Measurements from ENCODE around the gene CELF1.

The CELF1 gene

GRCh38 chr11:47504910-47505309 lies 48.0 kb downstream of the CELF1 start:
- Histone ChIP-seq H3K27ac (ENCODE audit: low read depth, low read length) (no peak overlapping the region), H3K9ac (ENCODE audit: low read length in 5 of 5) (no peak overlapping the region), H3K4me3 (ENCODE audit: low read depth in 1 of 5, low read length in 5 of 5) (no peak overlapping the region), H3K27me3 (ENCODE audit: control insufficient read depth in 5 of 5, insufficient read depth in 4 of 5, low read length in 5 of 5) (no peaks in the 10 kb centered on the region), H3K9me3 (ENCODE audit: control insufficient read depth in 5 of 5, low read length in 5 of 5) (no peaks in the 10 kb centered on the region), H3K36me3 (ENCODE audit: control insufficient read depth in 5 of 5, insufficient read depth in 5 of 5, low read length in 5 of 5) (peaks cover 0 to 4% (median 0%) of the 10 kb centered on the region in 5 donors), H3K4me1 (ENCODE audit: control insufficient read depth in 5 of 5, insufficient read depth in 5 of 5, low read length in 5 of 5) (peaks cover 2 to 46% (median 44%) of the 10 kb centered on the region in 5 donors)

- Histone ChIP-seq H3K4me1 (ENCODE audit: control insufficient read depth in 5 of 5, insufficient read depth in 5 of 5, low read length in 5 of 5) (peaks cover 2 to 45% (median 41%) of the 10 kb centered on the region in 5 donors), H3K9ac (ENCODE audit: low read length in 5 of 5) (no peak overlapping the region), H3K27me3 (ENCODE audit: control insufficient read depth in 5 of 5, insufficient read depth in 4 of 5, low read length in 5 of 5) (no peaks in the 10 kb centered on the region), H3K27ac (ENCODE audit: low read depth, low read length) (no peak overlapping the region), H3K4me3 (ENCODE audit: low read depth in 1 of 5, low read length in 5 of 5) (no peak overlapping the region), H3K36me3 (ENCODE audit: control insufficient read depth in 5 of 5, insufficient read depth in 5 of 5, low read length in 5 of 5) (peaks cover 0 to 5% (median 3%) of the 10 kb centered on the region in 5 donors), H3K9me3 (ENCODE audit: control insufficient read depth in 5 of 5, low read length in 5 of 5) (no peaks in the 10 kb centered on the region)
Measured at GRCh38 chr11:47503227-47503626, 49.7 kb downstream of the CELF1 start.

- peaks cover 0 to 5% (median 3%) of the 10 kb centered on the region in 5 donors for H3K36me3 ChIP-seq (ENCODE audit: control insufficient read depth in 5 of 5, insufficient read depth in 5 of 5, low read length in 5 of 5)
- no peak overlapping the region for H3K9ac ChIP-seq (ENCODE audit: low read length in 5 of 5)
- no peaks in the 10 kb centered on the region for H3K27me3 ChIP-seq (ENCODE audit: control insufficient read depth in 5 of 5, insufficient read depth in 4 of 5, low read length in 5 of 5)
- H3K4me1 ChIP-seq (ENCODE audit: control insufficient read depth in 5 of 5, insufficient read depth in 5 of 5, low read length in 5 of 5), result peaks cover 2 to 47% (median 41%) of the 10 kb centered on the region in 5 donors
- H3K9me3 ChIP-seq (ENCODE audit: control insufficient read depth in 5 of 5, low read length in 5 of 5), result no peaks in the 10 kb centered on the region
- H3K27ac ChIP-seq (ENCODE audit: low read depth, low read length), result no peak overlapping the region
- H3K4me3 ChIP-seq (ENCODE audit: low read depth in 1 of 5, low read length in 5 of 5), result no peak overlapping the region
Measured at GRCh38 chr11:47502767-47503166, 50.2 kb downstream of the CELF1 start.

- no peak overlapping the region for H3K9ac ChIP-seq (ENCODE audit: low read length in 5 of 5)
- H3K4me3 ChIP-seq (ENCODE audit: low read depth in 1 of 5, low read length in 5 of 5), result no peak overlapping the region
- no peaks in the 10 kb centered on the region for H3K9me3 ChIP-seq (ENCODE audit: control insufficient read depth in 5 of 5, low read length in 5 of 5)
- H3K36me3 ChIP-seq (ENCODE audit: control insufficient read depth in 5 of 5, insufficient read depth in 5 of 5, low read length in 5 of 5), result peaks cover 0 to 5% (median 3%) of the 10 kb centered on the region in 5 donors
- no peaks in the 10 kb centered on the region for H3K27me3 ChIP-seq (ENCODE audit: control insufficient read depth in 5 of 5, insufficient read depth in 4 of 5, low read length in 5 of 5)
- H3K4me1 ChIP-seq (ENCODE audit: control insufficient read depth in 5 of 5, insufficient read depth in 5 of 5, low read length in 5 of 5), result peaks cover 3 to 37% (median 34%) of the 10 kb centered on the region in 5 donors
- peak overlapping the region; percentile 21 for H3K27ac ChIP-seq (ENCODE audit: low read depth, low read length)
Measured at GRCh38 chr11:47501101-47501500, 51.8 kb downstream of the CELF1 start.

- peak overlapping the region; percentile 5 for H3K27ac ChIP-seq (ENCODE audit: low read depth, low read length)
Measured at GRCh38 chr11:47500121-47500520, 52.8 kb downstream of the CELF1 start.

GRCh38 chr11:47499614-47500013 lies 53.3 kb downstream of the CELF1 start:
- H3K4me3 ChIP-seq (ENCODE audit: low read depth in 1 of 5, low read length in 5 of 5), result peak overlapping the region in 2 of 5 donors; percentile 9 to 20
- H3K9me3 ChIP-seq (ENCODE audit: control insufficient read depth in 5 of 5, low read length in 5 of 5), result no peaks in the 10 kb centered on the region
- peaks cover 0 to 8% (median 3%) of the 10 kb centered on the region in 5 donors for H3K36me3 ChIP-seq (ENCODE audit: control insufficient read depth in 5 of 5, insufficient read depth in 5 of 5, low read length in 5 of 5)
- peak overlapping the region in 1 of 5 donors; percentile 19 for H3K9ac ChIP-seq (ENCODE audit: low read length in 5 of 5)
- peaks cover 6 to 52% (median 48%) of the 10 kb centered on the region in 5 donors for H3K4me1 ChIP-seq (ENCODE audit: control insufficient read depth in 5 of 5, insufficient read depth in 5 of 5, low read length in 5 of 5)
- peak overlapping the region; percentile 5 for H3K27ac ChIP-seq (ENCODE audit: low read depth, low read length)
- H3K27me3 ChIP-seq (ENCODE audit: control insufficient read depth in 5 of 5, insufficient read depth in 4 of 5, low read length in 5 of 5), result no peaks in the 10 kb centered on the region

More at GRCh38 chr11:47500121-47500520, 52.8 kb downstream of the CELF1 start:
- Histone ChIP-seq H3K9ac (ENCODE audit: low read length in 5 of 5) (peak overlapping the region in 1 of 5 donors; percentile 19), H3K4me1 (ENCODE audit: control insufficient read depth in 5 of 5, insufficient read depth in 5 of 5, low read length in 5 of 5) (peaks cover 6 to 46% (median 43%) of the 10 kb centered on the region in 5 donors), H3K36me3 (ENCODE audit: control insufficient read depth in 5 of 5, insufficient read depth in 5 of 5, low read length in 5 of 5) (peaks cover 0 to 7% (median 3%) of the 10 kb centered on the region in 5 donors), H3K9me3 (ENCODE audit: control insufficient read depth in 5 of 5, low read length in 5 of 5) (no peaks in the 10 kb centered on the region), H3K27me3 (ENCODE audit: control insufficient read depth in 5 of 5, insufficient read depth in 4 of 5, low read length in 5 of 5) (no peaks in the 10 kb centered on the region), H3K4me3 (ENCODE audit: low read depth in 1 of 5, low read length in 5 of 5) (no peak overlapping the region)

- H3K27me3 ChIP-seq (ENCODE audit: control insufficient read depth in 5 of 5, insufficient read depth in 4 of 5, low read length in 5 of 5), result no peaks in the 10 kb centered on the region
- H3K9ac ChIP-seq (ENCODE audit: low read length in 5 of 5), result peak overlapping the region in 1 of 5 donors; percentile 19
- H3K36me3 ChIP-seq (ENCODE audit: control insufficient read depth in 5 of 5, insufficient read depth in 5 of 5, low read length in 5 of 5), result peaks cover 0 to 8% (median 5%) of the 10 kb centered on the region in 5 donors
- peaks cover 6 to 54% (median 49%) of the 10 kb centered on the region in 5 donors for H3K4me1 ChIP-seq (ENCODE audit: control insufficient read depth in 5 of 5, insufficient read depth in 5 of 5, low read length in 5 of 5)
- no peaks in the 10 kb centered on the region for H3K9me3 ChIP-seq (ENCODE audit: control insufficient read depth in 5 of 5, low read length in 5 of 5)
- peak overlapping the region; percentile 5 for H3K27ac ChIP-seq (ENCODE audit: low read depth, low read length)
- peak overlapping the region in 2 of 5 donors; percentile 9 to 20 for H3K4me3 ChIP-seq (ENCODE audit: low read depth in 1 of 5, low read length in 5 of 5)
Measured at GRCh38 chr11:47499161-47499560, 53.8 kb downstream of the CELF1 start.

GRCh38 chr11:47498584-47499152 lies 54.3 kb downstream of the CELF1 start:
- Histone ChIP-seq H3K27ac (ENCODE audit: low read depth, low read length) (peak overlapping the region; percentile 5), H3K9me3 (ENCODE audit: control insufficient read depth in 5 of 5, low read length in 5 of 5) (no peaks in the 10 kb centered on the region), H3K27me3 (ENCODE audit: control insufficient read depth in 5 of 5, insufficient read depth in 4 of 5, low read length in 5 of 5) (no peaks in the 10 kb centered on the region), H3K4me1 (ENCODE audit: control insufficient read depth in 5 of 5, insufficient read depth in 5 of 5, low read length in 5 of 5) (peaks cover 6 to 54% (median 49%) of the 10 kb centered on the region in 5 donors), H3K4me3 (ENCODE audit: low read depth in 1 of 5, low read length in 5 of 5) (peak overlapping the region in 2 of 5 donors; percentile 23 to 30), H3K36me3 (ENCODE audit: control insufficient read depth in 5 of 5, insufficient read depth in 5 of 5, low read length in 5 of 5) (peaks cover 0 to 8% (median 7%) of the 10 kb centered on the region in 5 donors), H3K9ac (ENCODE audit: low read length in 5 of 5) (peak overlapping the region in 1 of 5 donors; percentile 4)

- Histone ChIP-seq H3K27ac (ENCODE audit: low read depth, low read length) (no peak overlapping the region), H3K4me1 (ENCODE audit: control insufficient read depth in 5 of 5, insufficient read depth in 5 of 5, low read length in 5 of 5) (peaks cover 6 to 54% (median 49%) of the 10 kb centered on the region in 5 donors)
Measured at GRCh38 chr11:47498149-47498548, 54.8 kb downstream of the CELF1 start.

GRCh38 chr11:47496808-47497207 lies 56.1 kb downstream of the CELF1 start:
- Histone ChIP-seq H3K36me3 (ENCODE audit: control insufficient read depth in 5 of 5, insufficient read depth in 5 of 5, low read length in 5 of 5) (peaks cover 0 to 12% (median 3%) of the 10 kb centered on the region in 5 donors), H3K4me1 (ENCODE audit: control insufficient read depth in 5 of 5, insufficient read depth in 5 of 5, low read length in 5 of 5) (peaks cover 6 to 55% (median 49%) of the 10 kb centered on the region in 5 donors), H3K9me3 (ENCODE audit: control insufficient read depth in 5 of 5, low read length in 5 of 5) (no peaks in the 10 kb centered on the region), H3K4me3 (ENCODE audit: low read depth in 1 of 5, low read length in 5 of 5) (no peak overlapping the region), H3K9ac (ENCODE audit: low read length in 5 of 5) (no peak overlapping the region), H3K27ac (ENCODE audit: low read depth, low read length) (no peak overlapping the region), H3K27me3 (ENCODE audit: control insufficient read depth in 5 of 5, insufficient read depth in 4 of 5, low read length in 5 of 5) (no peaks in the 10 kb centered on the region)

More at GRCh38 chr11:47498149-47498548, 54.8 kb downstream of the CELF1 start:
- no peaks in the 10 kb centered on the region for H3K27me3 ChIP-seq (ENCODE audit: control insufficient read depth in 5 of 5, insufficient read depth in 4 of 5, low read length in 5 of 5)
- peak overlapping the region in 1 of 5 donors; percentile 4 for H3K9ac ChIP-seq (ENCODE audit: low read length in 5 of 5)
- peaks cover 0 to 8% (median 7%) of the 10 kb centered on the region in 5 donors for H3K36me3 ChIP-seq (ENCODE audit: control insufficient read depth in 5 of 5, insufficient read depth in 5 of 5, low read length in 5 of 5)
- H3K4me3 ChIP-seq (ENCODE audit: low read depth in 1 of 5, low read length in 5 of 5), result peak overlapping the region in 1 of 5 donors; percentile 30
- H3K9me3 ChIP-seq (ENCODE audit: control insufficient read depth in 5 of 5, low read length in 5 of 5), result no peaks in the 10 kb centered on the region
